Astrocyte (in vitro differentiated cells and primary cell): ENCODE data around the gene PARN.

ENCODE experiments used
- CTCF ChIP-seq: IDR thresholded peaks from 2 replicates; pipeline ENCODE4 v1.5.1; 2011; ENCODE audit warnings: low read depth, mild to moderate bottlenecking, inconsistent platforms, low read length, moderate library complexity; ENCODE audit not compliant: insufficient read depth
- EZH2 ChIP-seq: IDR thresholded peaks from 2 replicates; pipeline ENCODE4 v1.6.1; 2012; ENCODE audit warnings: mild to moderate bottlenecking, low read length, inconsistent platforms; ENCODE audit not compliant: insufficient read depth

- no peak for TF ChIP-seq EZH2
- no peak for TF ChIP-seq CTCF
Observed at GRCh38 chr16:14548933-14549788, 80.9 kb downstream of the PARN start.
